ENCODE data around the gene NDOR1.

DNA sequence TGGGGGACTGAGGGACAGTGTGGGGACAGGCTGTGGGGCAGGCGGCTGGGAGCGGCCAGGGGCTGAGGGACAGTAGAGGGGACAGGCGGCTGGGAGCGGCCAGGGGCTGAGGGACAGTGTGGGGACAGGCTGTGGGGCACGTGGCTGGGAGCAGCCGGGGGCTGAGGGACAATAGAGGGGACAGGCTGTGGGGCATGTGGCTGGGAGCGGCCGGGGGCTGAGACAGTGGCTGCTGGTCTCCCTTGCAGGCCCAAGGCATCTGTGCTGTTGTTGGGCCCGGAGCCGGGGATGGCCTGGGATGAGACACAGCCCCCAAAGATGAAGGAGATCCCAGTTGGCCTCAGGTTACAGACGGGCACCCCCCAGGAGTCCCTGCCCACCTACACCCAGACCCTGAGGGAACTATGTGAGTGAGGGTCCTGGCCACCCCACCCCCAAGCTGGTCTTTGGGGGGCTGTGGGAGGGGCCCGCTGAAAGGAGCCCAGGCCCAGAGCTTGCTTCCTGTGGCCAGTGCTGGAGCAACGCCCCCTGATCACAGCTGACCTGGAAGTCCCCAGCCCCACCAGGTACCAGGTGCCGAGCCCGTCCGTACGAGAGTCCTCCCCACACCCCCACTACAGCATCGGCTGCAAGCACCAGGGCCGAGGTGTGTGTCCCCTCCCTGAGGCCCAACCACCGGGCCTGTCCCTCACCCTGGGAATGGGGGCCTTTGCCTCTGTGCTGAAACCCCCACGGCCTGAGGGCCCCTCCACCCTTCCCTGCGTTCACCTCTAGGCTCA lies 46.2 kb downstream of the NDOR1 start:
- TF ChIP-seq, protein P1, sequence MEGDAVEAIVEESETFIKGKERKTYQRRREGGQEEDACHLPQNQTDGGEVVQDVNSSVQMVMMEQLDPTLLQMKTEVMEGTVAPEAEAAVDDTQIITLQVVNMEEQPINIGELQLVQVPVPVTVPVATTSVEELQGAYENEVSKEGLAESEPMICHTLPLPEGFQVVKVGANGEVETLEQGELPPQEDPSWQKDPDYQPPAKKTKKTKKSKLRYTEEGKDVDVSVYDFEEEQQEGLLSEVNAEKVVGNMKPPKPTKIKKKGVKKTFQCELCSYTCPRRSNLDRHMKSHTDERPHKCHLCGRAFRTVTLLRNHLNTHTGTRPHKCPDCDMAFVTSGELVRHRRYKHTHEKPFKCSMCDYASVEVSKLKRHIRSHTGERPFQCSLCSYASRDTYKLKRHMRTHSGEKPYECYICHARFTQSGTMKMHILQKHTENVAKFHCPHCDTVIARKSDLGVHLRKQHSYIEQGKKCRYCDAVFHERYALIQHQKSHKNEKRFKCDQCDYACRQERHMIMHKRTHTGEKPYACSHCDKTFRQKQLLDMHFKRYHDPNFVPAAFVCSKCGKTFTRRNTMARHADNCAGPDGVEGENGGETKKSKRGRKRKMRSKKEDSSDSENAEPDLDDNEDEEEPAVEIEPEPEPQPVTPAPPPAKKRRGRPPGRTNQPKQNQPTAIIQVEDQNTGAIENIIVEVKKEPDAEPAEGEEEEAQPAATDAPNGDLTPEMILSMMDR (IDR thresholded peaks at IDR 0.05; ENCODE audit: insufficient read depth, low read length), result no peak
- TF ChIP-seq POLR2AphosphoS5 (IDR thresholded peaks at IDR 0.05; ENCODE audit: low read depth) (no peak), SPI1 (IDR thresholded peaks at IDR 0.05; ENCODE audit: borderline replicate concordance, low read depth) (no peak), GABPA (IDR thresholded peaks at IDR 0.05; ENCODE audit: low read depth) (no peak)

All from HL-60 (cell line).